GM03348 (cell line): Measurements from ENCODE around the gene EPHA6.
"Not testable (repeated sequence)": the region's sequence is repeated elsewhere in the genome, so short reads cannot be mapped to it uniquely, and the experiment has no call there.

ENCODE experiments used
- DNase-seq: peaks from one replicate; pipeline ENCODE4 v3.0.0; 2012; ENCODE audit warnings: low spot score

EPHA6 gene

GRCh38 chr3:97025612-97026011 lies 211.2 kb downstream of the EPHA6 start:
- DNase-seq = not testable (repeated sequence)

GRCh38 chr3:97029972-97030371 lies 215.6 kb downstream of the EPHA6 start:
- no peak for DNase-seq

DNA sequence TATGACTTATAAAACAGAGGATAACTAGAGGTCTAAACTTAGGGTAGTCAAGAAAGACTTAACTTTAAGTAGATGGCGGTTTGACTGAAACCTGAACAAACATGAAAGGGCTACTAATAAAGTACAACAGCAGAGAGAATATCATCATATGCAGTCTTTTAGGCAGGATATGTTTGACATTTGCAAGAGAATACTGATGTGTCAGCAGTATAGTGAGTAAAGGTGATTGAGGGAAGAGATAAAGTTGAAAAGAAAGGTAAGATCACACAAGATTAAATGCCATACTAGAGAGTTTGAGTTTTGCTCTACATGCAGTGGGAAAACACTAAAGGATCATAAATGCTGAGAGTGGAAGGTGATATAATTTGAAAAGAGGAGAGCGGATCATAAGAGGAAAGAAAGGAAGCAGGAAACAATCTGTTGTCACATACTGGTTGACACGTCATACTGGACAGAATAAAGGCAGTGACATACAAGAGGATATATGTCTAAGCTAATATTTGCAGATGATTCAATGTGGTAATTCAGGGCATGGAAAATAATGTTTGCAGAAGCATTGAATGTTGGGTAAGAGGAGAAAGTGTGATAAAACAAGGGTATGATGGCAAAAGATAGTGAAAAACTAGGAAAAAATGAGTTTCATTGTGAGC lies 223.0 kb downstream of the EPHA6 start:
- no peak for DNase-seq

- DNase-seq = no peak
Observed at GRCh38 chr3:97043411-97043810, 229.0 kb downstream of the EPHA6 start.

DNA sequence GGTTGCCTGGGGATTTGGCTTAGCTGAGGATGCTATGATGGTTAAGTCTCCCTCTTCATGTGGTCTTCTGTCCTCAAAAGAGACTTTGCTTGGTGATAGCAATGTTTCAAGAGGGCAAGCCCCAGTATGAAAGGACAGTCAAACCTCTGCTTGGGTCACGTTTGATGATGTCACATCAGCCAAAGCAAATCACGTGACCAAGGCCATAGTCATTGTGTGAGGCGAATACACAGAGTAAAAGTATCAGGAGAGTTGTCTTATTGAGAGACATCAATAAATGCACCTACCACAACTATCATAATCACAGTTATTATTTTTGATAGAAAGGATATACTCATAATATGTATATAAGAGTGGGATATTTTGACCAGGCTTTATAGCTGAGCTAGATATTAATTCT lies 243.0 kb downstream of the EPHA6 start:
- DNase-seq = no peak

GRCh38 chr3:97059168-97059567 lies 244.8 kb downstream of the EPHA6 start:
- no peak for DNase-seq

GRCh38 chr3:97066531-97066930 lies 252.1 kb downstream of the EPHA6 start:
- no peak for DNase-seq

GRCh38 chr3:97070302-97070701 lies 255.9 kb downstream of the EPHA6 start:
- DNase-seq = no peak

- no peak for DNase-seq
Observed at GRCh38 chr3:97074546-97074945, 260.2 kb downstream of the EPHA6 start.

DNA sequence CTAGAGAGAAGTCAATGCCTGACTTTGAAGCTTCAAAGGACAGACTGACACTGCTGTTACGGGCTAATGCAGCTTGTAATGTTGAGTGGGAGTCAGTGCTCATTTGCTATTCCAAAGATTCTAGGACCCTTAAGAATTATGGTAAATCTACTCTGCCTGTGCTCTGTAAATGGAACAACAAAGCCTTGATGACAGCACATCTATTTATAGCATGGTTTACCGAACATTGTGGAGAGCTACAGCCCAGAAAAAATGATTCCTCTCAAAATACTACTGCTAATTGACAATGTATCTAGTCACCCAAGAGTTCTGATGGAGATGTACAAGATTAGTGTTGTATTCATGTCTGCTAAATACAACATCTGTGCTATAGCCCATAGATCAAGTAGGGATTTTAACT lies 262.3 kb downstream of the EPHA6 start:
- DNase-seq = no peak

DNA sequence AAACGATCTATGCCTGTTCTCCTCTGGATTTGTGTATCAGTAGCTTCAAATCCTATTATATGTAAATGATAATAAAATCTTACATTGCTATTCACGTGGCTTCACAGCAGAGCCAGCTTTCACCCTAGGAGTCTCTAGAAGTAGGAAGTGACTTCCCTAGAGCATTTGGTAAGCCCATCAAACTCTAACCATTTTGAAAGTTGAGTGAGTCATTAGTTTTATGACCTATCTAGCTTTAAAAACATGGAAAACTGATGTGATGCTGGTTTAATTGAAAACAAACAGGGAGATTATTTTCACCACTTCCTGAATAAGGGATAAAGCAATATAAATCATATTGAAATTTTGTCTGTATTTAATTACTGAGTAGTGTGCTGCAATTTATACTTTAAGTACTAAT lies 275.2 kb downstream of the EPHA6 start:
- DNase-seq = no peak

DNA sequence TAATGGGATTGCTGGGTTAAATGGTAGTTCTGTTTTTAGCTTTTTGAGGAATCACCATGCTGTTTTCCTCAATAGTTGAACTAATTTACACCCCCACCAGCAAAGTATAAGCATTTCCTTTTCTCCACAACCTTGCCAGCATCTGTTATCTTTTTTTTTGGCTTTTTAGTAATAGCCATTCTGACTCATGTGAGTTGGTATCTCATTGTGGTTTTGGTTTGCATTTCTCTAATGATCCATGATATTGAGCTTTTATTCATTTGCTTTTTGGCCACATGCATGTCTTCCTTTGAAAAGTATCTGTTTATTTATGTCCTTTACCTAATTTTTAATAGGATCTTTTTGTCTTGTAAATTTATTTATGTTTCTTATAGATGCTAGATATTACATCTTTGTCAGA lies 288.2 kb downstream of the EPHA6 start:
- DNase-seq = no peak

- no peak for DNase-seq
Observed at GRCh38 chr3:97105989-97106651, 291.7 kb downstream of the EPHA6 start.

- DNase-seq = no peak
Observed at GRCh38 chr3:97106652-97106989, 292.2 kb downstream of the EPHA6 start.

GRCh38 chr3:97108136-97108535 lies 293.7 kb downstream of the EPHA6 start:
- DNase-seq = no peak

- no peak for DNase-seq
Observed at GRCh38 chr3:97111244-97111643, 296.9 kb downstream of the EPHA6 start.

- no peak for DNase-seq
Observed at GRCh38 chr3:97121386-97121785, 307.0 kb downstream of the EPHA6 start.

DNA sequence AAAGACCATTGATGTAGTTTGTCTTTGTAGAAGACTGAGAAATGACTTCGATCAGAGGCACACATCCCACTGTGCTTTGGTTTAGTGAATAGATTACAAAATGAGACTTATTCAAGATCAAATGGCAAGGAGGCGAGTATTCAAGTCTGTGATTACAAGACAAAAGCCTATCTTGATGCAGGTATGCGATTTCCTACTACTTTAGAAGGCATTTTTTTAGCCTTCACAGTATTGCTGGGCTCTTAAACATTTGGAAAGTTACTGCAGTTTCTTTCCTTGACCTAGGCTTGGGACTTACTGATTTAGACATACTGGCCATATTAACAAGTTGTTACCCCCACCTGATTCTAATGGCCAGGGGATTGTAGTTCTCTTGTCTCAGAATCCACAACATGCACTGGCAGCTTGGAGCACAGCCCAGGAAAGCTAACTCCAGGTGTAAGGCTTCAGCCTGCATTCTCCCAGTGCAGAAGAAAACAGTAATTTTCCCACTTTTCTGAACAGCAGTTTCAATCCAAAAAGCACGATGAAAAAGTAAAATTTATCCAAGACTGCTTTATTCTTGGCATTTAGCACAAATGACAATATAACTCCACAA lies 311.6 kb downstream of the EPHA6 start:
- DNase-seq = no peak

DNA sequence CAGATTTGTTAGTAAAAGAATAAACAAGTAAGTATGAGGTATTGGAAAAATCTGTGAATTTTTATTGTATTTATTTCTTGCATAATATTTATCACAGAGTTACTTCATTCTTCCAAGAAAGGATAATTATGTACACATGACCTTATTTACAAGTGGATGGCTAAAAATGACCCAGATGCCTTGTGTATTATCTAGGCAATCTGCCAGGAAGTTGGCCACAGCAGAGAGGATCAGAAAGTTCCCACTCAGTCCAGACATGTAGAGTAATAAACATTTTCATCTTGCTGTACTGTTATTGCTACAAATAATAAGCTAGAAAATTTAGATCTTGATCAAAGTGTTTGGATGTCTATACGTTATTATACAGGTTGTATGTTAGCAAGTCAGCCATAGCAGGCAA lies 317.1 kb downstream of the EPHA6 start:
- DNase-seq = no peak

DNA sequence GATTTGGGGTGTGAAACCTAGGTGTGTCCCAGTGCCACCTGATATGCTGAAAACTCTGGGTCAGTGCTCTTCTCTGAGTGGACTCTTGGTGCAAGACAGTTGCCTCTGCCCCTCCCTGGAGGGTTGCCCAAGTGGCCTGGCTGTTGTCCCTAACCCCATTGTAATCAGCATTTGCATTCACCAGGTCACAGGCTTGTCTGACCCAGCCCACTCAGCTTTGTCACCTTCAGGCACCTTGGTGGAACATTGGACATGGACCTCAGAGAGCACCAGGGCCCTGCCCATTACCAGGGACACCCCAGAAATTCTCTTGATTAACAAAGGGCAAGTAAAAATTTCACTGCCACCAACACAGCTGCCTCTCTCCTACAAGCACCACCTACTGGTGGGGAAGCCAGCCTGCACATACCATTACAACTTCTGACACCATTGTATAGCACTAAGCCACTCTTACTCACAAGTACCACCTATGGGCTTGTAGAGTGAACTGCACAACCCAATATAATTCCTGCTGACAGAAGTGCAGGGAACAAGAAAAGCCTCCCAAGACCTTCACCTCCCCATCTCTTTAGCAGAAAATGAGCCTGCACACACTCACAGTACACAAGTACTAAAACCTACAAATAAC lies 324.6 kb downstream of the EPHA6 start:
- DNase-seq = no peak

DNA sequence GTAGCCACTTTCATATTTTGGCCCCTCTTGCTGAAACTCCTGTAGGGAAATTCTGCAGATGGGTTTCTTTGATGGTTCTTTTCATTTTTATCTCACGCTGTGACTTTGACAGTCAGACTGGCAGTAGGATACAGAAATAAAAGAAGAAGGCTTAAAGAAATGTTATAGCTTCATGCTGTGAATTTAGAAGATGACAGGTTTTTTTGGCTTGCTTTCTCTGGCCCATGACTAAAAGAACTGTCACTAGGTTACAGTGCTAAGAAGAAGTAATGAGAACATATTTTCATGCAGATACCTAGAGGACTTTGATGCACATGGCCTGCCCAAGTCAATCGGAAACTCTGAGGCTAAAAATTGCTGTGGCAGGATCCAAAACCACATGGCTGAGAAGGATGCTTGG lies 334.5 kb downstream of the EPHA6 start:
- DNase-seq = no peak

GRCh38 chr3:97161169-97161568 lies 346.8 kb downstream of the EPHA6 start:
- DNase-seq = no peak

GRCh38 chr3:97177242-97177641 lies 362.8 kb downstream of the EPHA6 start:
- no peak for DNase-seq
